PC-9 (cell line): ENCODE data around the gene SEC24D. TPM values are rescaled to one million over a fixed set of nuclear protein-coding genes. Genes with fewer than 3 reads are reported as not detected.

ENCODE experiments used
- BruUV-seq: library from RNA; stranded (reverse); fragments of 400-500 nt; replicated peaks from 2 replicates; lab custom pipeline; 2021; lab: Mats Ljungman, UMichigan
- CTCF ChIA-PET: fragments of 300-600 bp; sonication (Branson Sonifier 250); formaldehyde crosslinking; loops from one replicate; lab custom pipeline; 2022; ENCODE audit warnings: antibody characterized with exemption; lab: Charles Lee
- POLR2A ChIA-PET: fragments of 300-600 bp; sonication (Branson Sonifier 250); formaldehyde crosslinking; loops from one replicate; lab custom pipeline; 2022; ENCODE audit warnings: antibody characterized with exemption; ENCODE audit not compliant: unreplicated experiment; lab: Charles Lee
- DNase-seq, 2 experiments: peaks; one replicate each; pipeline versions ENCODE4 v3.0.0 to v3.0.0-alpha.2; 2015 to 2022; ENCODE audit warnings: mixed read lengths in 1 of 2
- H2AFZ ChIP-seq: fragments of 200-600 bp; sonication (generic); 2 replicates; pipeline ENCODE4 v1.8.1; 2017; ENCODE audit warnings: antibody characterized with exemption
- H3F3A ChIP-seq: fragments of 200-600 bp; sonication (generic); 2 replicates; pipeline ENCODE4 v1.8.1; 2017; ENCODE audit warnings: antibody characterized with exemption, mild to moderate bottlenecking, low read depth; ENCODE audit not compliant: insufficient read depth
- H3K27ac ChIP-seq: fragments of 200-600 bp; sonication (generic); 2 replicates; pipeline ENCODE4 v1.6.1; 2016; ENCODE audit warnings: mixed run types
- H3K27me3 ChIP-seq: fragments of 200-600 bp; sonication (generic); 2 replicates; pipeline ENCODE4 v1.6.1; 2016; ENCODE audit warnings: low read depth, mixed run types; ENCODE audit not compliant: insufficient read depth
- H3K36me3 ChIP-seq: fragments of 200-600 bp; sonication (generic); 2 replicates; pipeline ENCODE4 v1.6.1; 2016; ENCODE audit warnings: low read depth, mixed run types
- H3K4me1 ChIP-seq: fragments of 200-600 bp; sonication (generic); replicated peaks from 2 replicates; pipeline ENCODE4 v1.6.1; 2016; ENCODE audit warnings: mixed run types; ENCODE audit not compliant: insufficient read depth
- H3K4me2 ChIP-seq: fragments of 200-600 bp; sonication (generic); 2 replicates; pipeline ENCODE4 v1.6.1; 2017; ENCODE audit warnings: mixed run types
- H3K4me3 ChIP-seq: fragments of 200-600 bp; sonication (generic); 2 replicates; pipeline ENCODE4 v1.6.1; 2016; ENCODE audit warnings: mixed run types
- H3K79me2 ChIP-seq: fragments of 200-600 bp; sonication (generic); 2 replicates; pipeline ENCODE4 v1.6.1; 2017; ENCODE audit warnings: low read depth, mixed run types
- H3K9me2 ChIP-seq: fragments of 200-600 bp; sonication (generic); 2 replicates; pipeline ENCODE4 v1.8.1; 2017; ENCODE audit warnings: mild to moderate bottlenecking; ENCODE audit not compliant: insufficient read depth
- H3K9me3 ChIP-seq: fragments of 200-600 bp; sonication (generic); 2 replicates; pipeline ENCODE4 v1.8.1; 2016; ENCODE audit warnings: low read depth; ENCODE audit not compliant: insufficient read depth
- H4K20me1 ChIP-seq: fragments of 200-600 bp; sonication (generic); 2 replicates; pipeline ENCODE4 v1.8.1; 2017; ENCODE audit not compliant: insufficient read depth
- CTCF ChIP-seq: fragments of 200-600 bp; sonication (generic); conservative IDR thresholded peaks from 2 replicates; pipeline ENCODE4 v1.6.1; 2017; ENCODE audit warnings: mixed run types, antibody characterized with exemption, mild to moderate bottlenecking, moderate library complexity
- EZH2 ChIP-seq: fragments of 200-600 bp; sonication (generic); IDR thresholded peaks from 2 replicates; pipeline ENCODE4 v1.8.0; 2017; ENCODE audit warnings: antibody characterized with exemption, low read depth
- intact Hi-C: fragments of 100-400 bp; cut with micrococcal nuclease; formaldehyde crosslinking; loops from one replicate; pipeline ENCODE4 v1.10.0; 2022; ENCODE audit not compliant: unreplicated experiment
- total RNA-seq: library from RNA; stranded (reverse); gene quantifications from 2 replicates; pipeline ENCODE4 v1.2.3, GENCODE V29; 2021

SEC24D gene
- total RNA-seq, 1 experiment from 2014 or later: 17.3 TPM

- no peak for DNase-seq
- no peak overlapping the region for H3K4me3 ChIP-seq
- no peaks in the 10 kb centered on the region for H3K9me3 ChIP-seq
- H2AFZ ChIP-seq: no peak overlapping the region
- no peak overlapping the region for H3K27ac ChIP-seq
- no peaks in the 10 kb centered on the region for H3K9me2 ChIP-seq
- no peak for TF ChIP-seq CTCF
- no peak for TF ChIP-seq EZH2
- no peaks in the 10 kb centered on the region for H3K36me3 ChIP-seq
- no peaks in the 10 kb centered on the region for H3K4me1 ChIP-seq
- no peaks in the 10 kb centered on the region for H4K20me1 ChIP-seq
- no peaks in the 10 kb centered on the region for H3F3A ChIP-seq
- no TSS peak for BruUV-seq
- CTCF ChIA-PET: no interaction called here
- POLR2A ChIA-PET: no interaction called here
- intact Hi-C loops: no loop called here
- H3K79me2 ChIP-seq: no peaks in the 10 kb centered on the region
- no peak overlapping the region for H3K4me2 ChIP-seq
- H3K27me3 ChIP-seq: no peaks in the 10 kb centered on the region
These were observed 75.8 kb downstream of the SEC24D start for GRCh38 chr4:118760092-118760491.

GRCh38 chr4:118759481-118759880, 76.4 kb downstream of the SEC24D start:
- H3K27me3 ChIP-seq: no peaks in the 10 kb centered on the region
- no peak overlapping the region for H3K27ac ChIP-seq
- H2AFZ ChIP-seq: no peak overlapping the region
- H3F3A ChIP-seq: no peaks in the 10 kb centered on the region
- TF ChIP-seq EZH2: no peak
- no peak for TF ChIP-seq CTCF
- no peak overlapping the region for H3K4me2 ChIP-seq
- no peak overlapping the region for H3K4me3 ChIP-seq
- no peaks in the 10 kb centered on the region for H3K9me2 ChIP-seq
- H3K9me3 ChIP-seq: no peaks in the 10 kb centered on the region
- no peaks in the 10 kb centered on the region for H4K20me1 ChIP-seq
- POLR2A ChIA-PET: no interaction called here
- H3K36me3 ChIP-seq: no peaks in the 10 kb centered on the region
- H3K79me2 ChIP-seq: no peaks in the 10 kb centered on the region
- H3K4me1 ChIP-seq: no peaks in the 10 kb centered on the region
- CTCF ChIA-PET: no interaction called here
- intact Hi-C loops: no loop called here
- DNase-seq: no peak
- BruUV-seq: no TSS peak

GRCh38 chr4:118758293-118758692, 77.6 kb downstream of the SEC24D start:
- intact Hi-C loops: no loop called here
- TF ChIP-seq EZH2 (no peak), CTCF (no peak)
- no peaks in the 10 kb centered on the region for H3K79me2 ChIP-seq

More at GRCh38 chr4:118758293-118758692, 77.6 kb downstream of the SEC24D start:
- no peaks in the 10 kb centered on the region for H3K4me1 ChIP-seq
- DNase-seq: no peak
- no peaks in the 10 kb centered on the region for H3K36me3 ChIP-seq
- H3F3A ChIP-seq: no peaks in the 10 kb centered on the region
- no peak overlapping the region for H3K4me3 ChIP-seq
- no peaks in the 10 kb centered on the region for H4K20me1 ChIP-seq
- BruUV-seq: no TSS peak
- no peak overlapping the region for H3K4me2 ChIP-seq
- H3K27ac ChIP-seq: no peak overlapping the region
- H3K9me2 ChIP-seq: no peaks in the 10 kb centered on the region
- ChIA-PET CTCF (interaction anchor here (0.6 kb wide), 1 partner anchor 17 kb away, joined by 4 read pairs; no protein-coding TSS in a partner anchor), POLR2A (no interaction called here)
- H3K27me3 ChIP-seq: no peaks in the 10 kb centered on the region
- H3K9me3 ChIP-seq: no peaks in the 10 kb centered on the region
- H2AFZ ChIP-seq: no peak overlapping the region
